ENCODE data around the gene CST1.

GRCh38 chr20:23763345-23763744 lies 12.6 kb upstream of the CST1 start:
- TF ChIP-seq SIN3A (IDR thresholded peaks at IDR 0.05; ENCODE audit: borderline replicate concordance, insufficient read depth, low read length) = no peak
- no peak for TF ChIP-seq POLR2AphosphoS5 (IDR thresholded peaks at IDR 0.05; ENCODE audit: low read depth, low read length)
- no peak for TF ChIP-seq TAF1 (IDR thresholded peaks at IDR 0.05; ENCODE audit: borderline replicate concordance, insufficient read depth, low read length)
- TF ChIP-seq REST (IDR thresholded peaks at IDR 0.05; ENCODE audit: insufficient read depth in 1 of 2, low read depth in 2 of 2, low read length in 2 of 2) = no peak

Measured in PFSK-1 (cell line).